GM23338 (cell line): ENCODE measurements around the gene ITGA4. TPM values are rescaled to one million over a fixed set of nuclear protein-coding genes. Genes with fewer than 3 reads are reported as not detected.

Source experiments
- ATAC-seq: fragments of 200-7000 bp; cut with Tn5 transposase; 3 replicates; pipeline ENCODE4 v1.9.1; 2020
- DNase-seq: peaks from one replicate; pipeline ENCODE4 v3.0.0-alpha.2; 2015; ENCODE audit warnings: low spot score
- H2AFZ ChIP-seq: fragments of 200-600 bp; sonication (generic); 2 replicates; pipeline ENCODE4 v1.8.0; 2016; ENCODE audit warnings: antibody characterized with exemption, mild to moderate bottlenecking, moderate library complexity
- H3F3A ChIP-seq: fragments of 200-600 bp; sonication (generic); replicated peaks from 2 replicates; pipeline ENCODE4 v1.8.0; 2017; ENCODE audit warnings: antibody characterized with exemption, mixed run types, low read depth
- H3K27ac ChIP-seq: fragments of 200-600 bp; sonication (generic); 2 replicates; pipeline ENCODE4 v1.6.1; 2016; ENCODE audit warnings: low read depth
- H3K27me3 ChIP-seq: fragments of 200-600 bp; sonication (generic); 2 replicates; pipeline ENCODE4 v1.8.0; 2016; ENCODE audit warnings: mild to moderate bottlenecking, mixed run types, moderate library complexity; ENCODE audit not compliant: insufficient read depth
- H3K36me3 ChIP-seq: fragments of 200-600 bp; sonication (generic); 2 replicates; pipeline ENCODE4 v1.8.0; 2016; ENCODE audit warnings: mild to moderate bottlenecking; ENCODE audit not compliant: insufficient read depth
- H3K4me1 ChIP-seq: fragments of 200-600 bp; sonication (generic); 2 replicates; pipeline ENCODE4 v1.8.0; 2016; ENCODE audit warnings: mild to moderate bottlenecking, moderate library complexity; ENCODE audit not compliant: insufficient read depth
- H3K4me2 ChIP-seq: fragments of 200-600 bp; sonication (generic); 2 replicates; pipeline ENCODE4 v1.7.1; 2017; ENCODE audit warnings: mixed run types
- H3K4me3 ChIP-seq: fragments of 200-600 bp; sonication (generic); 2 replicates; pipeline ENCODE4 v1.6.1; 2016; ENCODE audit warnings: mixed run types
- H3K79me2 ChIP-seq: fragments of 200-600 bp; sonication (generic); replicated peaks from 2 replicates; pipeline ENCODE4 v1.8.0; 2017; ENCODE audit warnings: mild to moderate bottlenecking; ENCODE audit not compliant: insufficient read depth
- H3K9me2 ChIP-seq: fragments of 200-600 bp; sonication (generic); 2 replicates; pipeline ENCODE4 v1.8.0; 2017; ENCODE audit not compliant: insufficient read depth
- H4K20me1 ChIP-seq: fragments of 200-600 bp; sonication (generic); replicated peaks from 2 replicates; pipeline ENCODE4 v1.8.0; 2017; ENCODE audit warnings: mild to moderate bottlenecking; ENCODE audit not compliant: insufficient read depth
- H3K27ac Mint-ChIP-seq: 2 replicates; pipeline ENCODE4 v1.8.0; 2020; ENCODE audit warnings: inconsistent platforms, mild to moderate bottlenecking, moderate library complexity, mixed read lengths
- H3K27me3 Mint-ChIP-seq: 3 replicates; pipeline ENCODE4 v1.8.0; 2022; ENCODE audit warnings: low read depth, mild to moderate bottlenecking, moderate library complexity, mixed read lengths, inconsistent platforms; ENCODE audit not compliant: insufficient read depth, poor library complexity
- H3K36me3 Mint-ChIP-seq: 3 replicates; pipeline ENCODE4 v1.8.0; 2021; ENCODE audit warnings: low read depth, mild to moderate bottlenecking, inconsistent platforms, moderate library complexity, mixed read lengths
- H3K4me1 Mint-ChIP-seq: 3 replicates; pipeline ENCODE4 v1.8.0; 2020; ENCODE audit warnings: mild to moderate bottlenecking, inconsistent platforms, mixed read lengths
- H3K4me3 Mint-ChIP-seq: 3 replicates; pipeline ENCODE4 v1.8.0; 2021; ENCODE audit warnings: moderate library complexity, mild to moderate bottlenecking, inconsistent platforms, mixed read lengths
- H3K9me3 Mint-ChIP-seq: 3 replicates; pipeline ENCODE4 v1.8.0; 2020; ENCODE audit warnings: moderate library complexity, mild to moderate bottlenecking, inconsistent platforms, mixed read lengths
- CREB1 ChIP-seq: fragments of 250-450 bp; sonication (Bioruptor Pico); IDR thresholded peaks from 2 replicates; pipeline ENCODE4 v1.5.0; 2020; ENCODE audit warnings: low read depth, mild to moderate bottlenecking, moderate library complexity
- ETS1 ChIP-seq: IDR thresholded peaks from 2 replicates; pipeline ENCODE4 v1.6.1; 2016; ENCODE audit warnings: antibody characterized with exemption
- EZH2 ChIP-seq: fragments of 200-600 bp; sonication (generic); IDR thresholded peaks from one replicate; pipeline ENCODE4 v1.8.0; 2017; ENCODE audit warnings: antibody characterized with exemption, mild to moderate bottlenecking, low read depth; ENCODE audit not compliant: unreplicated experiment
- JUNB ChIP-seq: IDR thresholded peaks from one replicate; pipeline ENCODE4 v1.6.1; 2016; ENCODE audit warnings: antibody characterized with exemption; ENCODE audit not compliant: unreplicated experiment
- NANOG ChIP-seq: IDR thresholded peaks from 2 replicates; pipeline ENCODE4 v1.6.1; 2016; ENCODE audit warnings: antibody characterized with exemption, borderline replicate concordance
- POLR2AphosphoS5 ChIP-seq: IDR thresholded peaks from 2 replicates; pipeline ENCODE4 v1.6.1; 2016; ENCODE audit warnings: antibody characterized with exemption, low read depth
- REST ChIP-seq: IDR thresholded peaks from one replicate; pipeline ENCODE4 v1.6.1; 2018; ENCODE audit warnings: antibody characterized with exemption; ENCODE audit not compliant: unreplicated experiment
- STAT1 ChIP-seq: IDR thresholded peaks from one replicate; pipeline ENCODE4 v1.6.1; 2016; ENCODE audit warnings: antibody characterized with exemption; ENCODE audit not compliant: unreplicated experiment
- ZNF114 ChIP-seq: fragments of 250-450 bp; sonication (Bioruptor Pico); IDR thresholded peaks from 2 replicates; pipeline ENCODE4 v1.5.0; 2020; ENCODE audit warnings: mild to moderate bottlenecking, moderate library complexity
- ZNF331 ChIP-seq: fragments of 250-450 bp; sonication (Bioruptor Pico); IDR thresholded peaks from 2 replicates; pipeline ENCODE4 v1.5.0; 2020; ENCODE audit warnings: low read depth, mild to moderate bottlenecking, moderate library complexity
- ZNF462 ChIP-seq: fragments of 250-450 bp; sonication (Bioruptor Pico); IDR thresholded peaks from 2 replicates; pipeline ENCODE4 v1.5.0; 2020; ENCODE audit warnings: mild to moderate bottlenecking, moderate library complexity
- polyA plus RNA-seq: library from polyadenylated mRNA; unstranded; fragments of >200 nt; fragmentation: Nextera tagmentation; extraction: Ambion mirVana; gene quantifications from 2 replicates; pipeline ENCODE4 v1.2.1, GENCODE V29; 2016
- total RNA-seq: library from RNA; depleted of rRNA; stranded (reverse); fragments of >200 nt; shearing (Covaris generic); gene quantifications from 2 replicates; pipeline ENCODE4 v1.2.3, GENCODE V29; 2014

The ITGA4 gene
- total and polyA plus RNA-seq, 2 experiments from 2014 or later = 1.2 to 4.6 TPM

- TF ChIP-seq CREB1 (CRISPR knock-in tag) = no peak
- TF ChIP-seq STAT1 = no peak
- no peak for TF ChIP-seq ZNF462
- no peak for TF ChIP-seq EZH2
- TF ChIP-seq ZNF114 (CRISPR knock-in tag) = no peak
- TF ChIP-seq NANOG = no peak
- no peak for TF ChIP-seq ZNF331 (CRISPR knock-in tag)
- TF ChIP-seq JUNB = no peak
- TF ChIP-seq POLR2AphosphoS5 = no peak
- TF ChIP-seq ETS1 = no peak
- no peak for TF ChIP-seq REST
- DNase-seq (peak; percentile 61), ATAC-seq (peak; percentile 80)
- peak overlapping the region; percentile 71 for H3K4me3 Mint-ChIP-seq
- no peaks in the 10 kb centered on the region for H3K9me2 ChIP-seq
- no peaks in the 10 kb centered on the region; the same call in 1 of the 2 replicates for H3K4me1 ChIP-seq
- no peaks in the 10 kb centered on the region for H3K9me3 Mint-ChIP-seq
- H2AFZ ChIP-seq = peak overlapping the region; percentile 100
- H3K27ac ChIP-seq = no peak overlapping the region
- H3K27ac Mint-ChIP-seq = no peak overlapping the region
- H3K36me3 ChIP-seq = no peaks in the 10 kb centered on the region
- H3K4me3 ChIP-seq = peak overlapping the region; percentile 68
- peaks cover 58% of the 10 kb centered on the region for H3K27me3 ChIP-seq
- peaks cover 30% of the 10 kb centered on the region for H3K27me3 Mint-ChIP-seq
- H3K4me2 ChIP-seq = peak overlapping the region; percentile 86
- no peaks in the 10 kb centered on the region for H3F3A ChIP-seq
- H3K79me2 ChIP-seq = no peaks in the 10 kb centered on the region
- H3K36me3 Mint-ChIP-seq = no peaks in the 10 kb centered on the region
- peaks cover 11% of the 10 kb centered on the region; the same call in 2 of the 3 replicates for H3K4me1 Mint-ChIP-seq
- H4K20me1 ChIP-seq = peaks cover 7% of the 10 kb centered on the region; the same call in 1 of the 2 replicates
Observed at GRCh38 chr2:181456660-181457120, 496 bp upstream of the ITGA4 start.
